Colonic mucosa (tissue), 4 donors: Measurements from ENCODE around the gene DTNBP1. TPM values are rescaled to one million over a fixed set of nuclear protein-coding genes. Genes with fewer than 3 reads are reported as not detected.
"Not testable (repeated sequence)": the region's sequence is repeated elsewhere in the genome, so short reads cannot be mapped to it uniquely, and the experiment has no call there.

ENCODE experiments used
- DNase-seq: peaks from one replicate; pipeline ENCODE4 v3.0.0-alpha.2; 2020
- H3K27ac ChIP-seq: fragments of 200-600 bp; one replicate; pipeline ENCODE4 v1.8.0; 2021
- H3K27me3 ChIP-seq: fragments of 200-600 bp; one replicate; pipeline ENCODE4 v1.8.0; 2021
- H3K36me3 ChIP-seq: fragments of 200-600 bp; one replicate; pipeline ENCODE4 v1.8.0; 2021
- H3K4me1 ChIP-seq: fragments of 200-600 bp; one replicate; pipeline ENCODE4 v1.8.0; 2021; ENCODE audit warnings: mild to moderate bottlenecking
- H3K4me3 ChIP-seq: fragments of 200-600 bp; one replicate; pipeline ENCODE4 v1.8.0; 2021
- H3K9ac ChIP-seq, 2 donors: one replicate each; pipeline ENCODE4 v1.7.0; 2013; ENCODE audit warnings: control low read depth in 2 of 2, low read depth in 2 of 2, low read length in 2 of 2
- H3K9me3 ChIP-seq: fragments of 200-600 bp; one replicate; pipeline ENCODE4 v1.8.0; 2021
- intact Hi-C: fragments of 100-400 bp; cut with DNase I; formaldehyde crosslinking; loops from one replicate; pipeline ENCODE4 v1.14.1; 2022
- total RNA-seq, 2 donors: library from RNA; stranded (reverse); fragmentation: NEBNext Ultra II Directional in 1 of 2; extraction: Animal tissue kit (Norgen Biotek cat#: 25700) in 1 of 2; gene quantifications; one replicate each; pipeline ENCODE4 v1.2.1, GENCODE V29; 2021
- TF ChIP-seq, protein P1 (sequence below): fragments of 200-600 bp; IDR thresholded peaks from one replicate; pipeline ENCODE4 v1.8.0; 2022; ENCODE audit warnings: antibody characterized with exemption, mild to moderate bottlenecking
- donor health status: healthy.
- donor health status: DM: no; HTN: no; CAD: no.
- donor health status: DM: no; HTN: no; CAD: no.

DTNBP1 gene
- total RNA-seq, 2 donors from 2014 or later: 17.4 to 22.0 TPM

DNA sequence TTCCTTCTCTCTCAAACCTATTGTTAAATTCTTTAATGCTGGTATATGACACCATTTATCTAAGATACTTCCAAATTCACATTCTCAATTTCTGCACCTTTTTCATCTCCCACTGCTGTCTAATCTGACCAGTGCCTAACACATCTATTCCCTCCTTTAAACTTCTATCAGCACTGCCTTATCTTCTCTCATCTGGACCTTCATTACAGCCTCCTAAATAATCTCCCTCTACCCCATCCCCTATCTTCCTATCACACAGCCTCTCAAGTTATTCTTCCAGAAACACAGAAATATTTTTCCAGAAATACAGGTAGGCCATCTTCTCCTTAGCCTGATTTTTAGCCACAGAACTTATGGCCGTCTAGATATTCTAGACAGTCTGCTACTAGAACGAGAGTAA lies 5.5 kb downstream of the DTNBP1 start:
- intact Hi-C loops: no loop called here
- Histone ChIP-seq H3K4me1 (peaks cover 7% of the 10 kb centered on the region), H3K9ac (no peak overlapping the region), H3K9me3 (no peaks in the 10 kb centered on the region), H3K36me3 (no peaks in the 10 kb centered on the region), H3K4me3 (no peak overlapping the region), H3K27ac (no peak overlapping the region), H3K27me3 (no peaks in the 10 kb centered on the region)
- TF ChIP-seq, protein P1, sequence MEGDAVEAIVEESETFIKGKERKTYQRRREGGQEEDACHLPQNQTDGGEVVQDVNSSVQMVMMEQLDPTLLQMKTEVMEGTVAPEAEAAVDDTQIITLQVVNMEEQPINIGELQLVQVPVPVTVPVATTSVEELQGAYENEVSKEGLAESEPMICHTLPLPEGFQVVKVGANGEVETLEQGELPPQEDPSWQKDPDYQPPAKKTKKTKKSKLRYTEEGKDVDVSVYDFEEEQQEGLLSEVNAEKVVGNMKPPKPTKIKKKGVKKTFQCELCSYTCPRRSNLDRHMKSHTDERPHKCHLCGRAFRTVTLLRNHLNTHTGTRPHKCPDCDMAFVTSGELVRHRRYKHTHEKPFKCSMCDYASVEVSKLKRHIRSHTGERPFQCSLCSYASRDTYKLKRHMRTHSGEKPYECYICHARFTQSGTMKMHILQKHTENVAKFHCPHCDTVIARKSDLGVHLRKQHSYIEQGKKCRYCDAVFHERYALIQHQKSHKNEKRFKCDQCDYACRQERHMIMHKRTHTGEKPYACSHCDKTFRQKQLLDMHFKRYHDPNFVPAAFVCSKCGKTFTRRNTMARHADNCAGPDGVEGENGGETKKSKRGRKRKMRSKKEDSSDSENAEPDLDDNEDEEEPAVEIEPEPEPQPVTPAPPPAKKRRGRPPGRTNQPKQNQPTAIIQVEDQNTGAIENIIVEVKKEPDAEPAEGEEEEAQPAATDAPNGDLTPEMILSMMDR: no peak
- no peak for DNase-seq

DNA sequence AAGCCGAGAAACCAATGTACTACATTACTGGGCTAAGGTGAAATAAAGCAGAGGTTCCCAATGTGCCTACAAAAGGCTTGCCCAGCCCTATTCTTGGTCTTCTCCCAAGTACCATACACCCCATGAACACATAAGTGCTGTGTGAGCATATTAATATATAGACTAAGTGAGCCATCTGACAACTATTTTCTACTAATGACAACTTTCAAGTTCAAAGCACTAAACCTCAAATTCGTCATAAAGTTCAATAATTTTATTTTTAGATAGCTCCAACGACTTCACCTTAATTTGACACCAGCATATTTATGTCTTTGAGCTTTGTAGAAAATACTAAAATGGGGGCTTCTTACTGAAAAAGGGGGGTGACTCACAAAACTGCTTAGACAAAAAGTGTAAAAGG lies 6.7 kb downstream of the DTNBP1 start:
- no peaks in the 10 kb centered on the region for H3K36me3 ChIP-seq
- H3K27me3 ChIP-seq: no peaks in the 10 kb centered on the region
- DNase-seq: no peak
- H3K4me3 ChIP-seq: no peak overlapping the region
- no peak overlapping the region for H3K27ac ChIP-seq
- no peak overlapping the region for H3K9ac ChIP-seq
- intact Hi-C loops: no loop called here
- H3K4me1 ChIP-seq: peaks cover under 1% of the 10 kb centered on the region
- H3K9me3 ChIP-seq: no peaks in the 10 kb centered on the region
- TF ChIP-seq, protein P1: no peak

DNA sequence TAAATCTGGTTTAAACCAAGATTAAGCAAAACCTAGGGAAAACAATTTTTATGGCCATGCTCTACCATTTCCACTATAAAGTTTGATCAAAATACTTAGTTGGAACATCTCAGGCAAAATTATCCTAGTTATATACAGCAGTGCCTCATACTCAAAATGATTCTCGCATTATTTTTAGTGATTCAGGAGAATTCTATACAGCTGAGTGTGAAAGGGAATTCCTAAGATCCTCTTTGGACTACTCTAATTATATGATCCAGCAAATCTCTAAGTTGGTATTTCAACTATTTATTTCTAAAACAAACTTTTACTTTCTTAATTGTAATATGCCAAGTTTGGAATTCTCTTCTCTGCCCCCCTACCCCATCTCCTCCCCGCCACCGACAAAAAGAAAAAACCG lies 8.6 kb downstream of the DTNBP1 start:
- H3K9ac ChIP-seq: no peak overlapping the region
- DNase-seq: no peak
- intact Hi-C loops: no loop called here
- TF ChIP-seq, protein P1: no peak
- no peak overlapping the region for H3K4me3 ChIP-seq
- H3K9me3 ChIP-seq: no peaks in the 10 kb centered on the region
- H3K4me1 ChIP-seq: no peaks in the 10 kb centered on the region
- no peaks in the 10 kb centered on the region for H3K36me3 ChIP-seq
- H3K27ac ChIP-seq: no peak overlapping the region
- no peaks in the 10 kb centered on the region for H3K27me3 ChIP-seq

DNA sequence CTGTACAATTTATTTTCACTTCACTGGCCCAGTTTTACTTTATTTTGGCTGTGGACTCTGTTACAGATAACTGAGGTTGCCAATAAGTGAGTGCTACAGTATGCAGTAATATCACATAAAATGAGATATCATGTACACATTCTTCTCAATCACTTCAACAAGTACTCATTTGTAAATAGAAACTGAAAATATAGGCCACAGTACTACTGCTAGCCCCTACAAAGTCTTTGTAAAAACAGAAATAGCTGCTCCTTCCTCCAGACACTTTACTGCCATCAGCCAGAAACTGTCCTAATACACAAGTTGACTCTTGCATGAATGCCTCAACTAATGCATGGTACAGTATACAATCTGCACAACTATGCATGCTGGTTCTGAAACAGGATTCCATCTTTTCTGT lies 9.2 kb downstream of the DTNBP1 start:
- no peaks in the 10 kb centered on the region for H3K9me3 ChIP-seq
- no peak for DNase-seq
- intact Hi-C loops: no loop called here
- no peak overlapping the region for H3K4me3 ChIP-seq
- no peak overlapping the region for H3K27ac ChIP-seq
- H3K27me3 ChIP-seq: no peaks in the 10 kb centered on the region
- no peak overlapping the region for H3K9ac ChIP-seq
- H3K4me1 ChIP-seq: no peaks in the 10 kb centered on the region
- TF ChIP-seq, protein P1: no peak
- no peaks in the 10 kb centered on the region for H3K36me3 ChIP-seq

DNA sequence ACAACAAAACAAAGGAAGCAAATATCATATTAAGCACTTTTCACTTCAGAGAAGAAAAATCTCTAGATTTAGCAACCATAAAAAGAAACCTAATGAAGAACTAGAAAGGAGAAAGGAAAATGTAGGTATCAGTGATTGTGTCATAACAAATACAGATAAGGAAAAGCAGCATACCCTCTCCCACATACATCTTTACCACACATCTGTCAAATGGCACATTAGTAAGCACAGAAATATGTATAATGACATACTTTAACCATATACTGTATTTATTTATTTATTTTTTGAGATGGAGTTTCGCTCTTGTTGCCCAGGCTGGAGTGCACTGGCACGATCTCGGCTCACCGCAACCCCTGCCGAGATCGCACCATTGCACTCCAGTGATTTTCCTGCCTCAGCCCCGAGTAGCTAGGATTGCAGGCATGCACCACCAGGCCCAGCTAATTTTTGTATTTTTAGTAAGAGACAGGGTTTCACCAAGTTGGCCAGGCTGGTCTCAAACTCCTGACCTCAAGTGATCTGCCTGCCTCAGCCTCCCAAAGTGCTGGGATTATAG lies 12.7 kb downstream of the DTNBP1 start:
- H3K27ac ChIP-seq, H3K9ac ChIP-seq, H3K27me3 ChIP-seq, intact Hi-C loops, H3K36me3 ChIP-seq, H3K9me3 ChIP-seq, H3K4me3 ChIP-seq, DNase-seq, H3K4me1 ChIP-seq: not testable (repeated sequence)

DNA sequence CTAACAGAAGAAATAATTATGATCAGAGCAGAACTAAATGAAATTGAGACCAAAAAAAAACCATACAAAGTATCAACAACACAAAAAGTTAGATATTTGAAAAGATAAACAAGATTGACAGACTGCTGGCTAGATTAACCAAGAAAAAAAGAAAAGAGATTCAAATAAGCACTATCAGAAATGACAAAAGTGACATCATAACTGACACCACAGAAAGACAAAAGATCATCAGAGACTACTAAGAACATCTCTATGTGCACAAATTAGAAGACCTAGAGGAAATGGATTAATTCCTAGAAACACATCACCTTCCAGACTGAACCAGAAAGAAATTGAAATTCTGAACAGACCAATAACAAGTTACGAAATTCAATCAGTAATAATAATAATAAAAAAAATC lies 17.9 kb downstream of the DTNBP1 start:
- Histone ChIP-seq H3K9ac (no peak overlapping the region), H3K27me3 (no peaks in the 10 kb centered on the region), H3K36me3 (no peaks in the 10 kb centered on the region), H3K9me3 (no peaks in the 10 kb centered on the region), H3K4me1 (no peaks in the 10 kb centered on the region), H3K27ac (no peak overlapping the region), H3K4me3 (no peak overlapping the region)
- intact Hi-C loops: no loop called here
- TF ChIP-seq, protein P1: no peak
- DNase-seq: no peak
